HL-60 (cell line): ENCODE data around the gene MAGEL2.

Experiments used
- DNase-seq, 2 experiments: peaks; one replicate each; pipeline ENCODE4 v3.0.0-alpha.2; 2010 to 2020; ENCODE audit warnings: low read depth in 1 of 2, low spot score in 1 of 2
- H3K27ac ChIP-seq: fragments of 250-450 bp; sonication (Bioruptor Pico); replicated peaks from 2 replicates; pipeline ENCODE4 v1.5.1; 2020; ENCODE audit warnings: mild to moderate bottlenecking, moderate library complexity
- H3K27me3 ChIP-seq: fragments of 250-450 bp; sonication (Bioruptor Pico); 2 replicates; pipeline ENCODE4 v1.5.1; 2021; ENCODE audit warnings: mild to moderate bottlenecking, moderate library complexity; ENCODE audit not compliant: insufficient read depth, poor library complexity, severe bottlenecking
- H3K4me3 ChIP-seq: replicated peaks from 2 replicates; pipeline ENCODE4 v1.5.1; 2011; ENCODE audit warnings: mild to moderate bottlenecking, control low read depth, low read length; ENCODE audit not compliant: insufficient read depth
- GABPA ChIP-seq: IDR thresholded peaks from 2 replicates; pipeline ENCODE4 v1.6.1; 2012; ENCODE audit warnings: low read depth
- POLR2AphosphoS5 ChIP-seq: IDR thresholded peaks from 2 replicates; pipeline ENCODE4 v1.6.1; 2012; ENCODE audit warnings: low read depth
- SPI1 ChIP-seq: IDR thresholded peaks from 2 replicates; pipeline ENCODE4 v1.6.1; 2012; ENCODE audit warnings: low read depth, mild to moderate bottlenecking, borderline replicate concordance
- TF ChIP-seq, protein P1 (sequence below): IDR thresholded peaks from one replicate; pipeline ENCODE4 v1.5.1; 2011; ENCODE audit warnings: low read length, control low read depth, inconsistent platforms; ENCODE audit not compliant: insufficient read depth
- TF ChIP-seq, protein P2 (sequence below): IDR thresholded peaks from 2 replicates; pipeline ENCODE4 v1.6.1; 2012; ENCODE audit warnings: low read depth; ENCODE audit not compliant: insufficient replicate concordance

MAGEL2 gene

GRCh38 chr15:23644829-23645228 lies 2.8 kb downstream of the MAGEL2 start:
- Histone ChIP-seq H3K4me3 (no peak overlapping the region), H3K27ac (no peak overlapping the region), H3K27me3 (no peaks in the 10 kb centered on the region)
- TF ChIP-seq, protein P1, sequence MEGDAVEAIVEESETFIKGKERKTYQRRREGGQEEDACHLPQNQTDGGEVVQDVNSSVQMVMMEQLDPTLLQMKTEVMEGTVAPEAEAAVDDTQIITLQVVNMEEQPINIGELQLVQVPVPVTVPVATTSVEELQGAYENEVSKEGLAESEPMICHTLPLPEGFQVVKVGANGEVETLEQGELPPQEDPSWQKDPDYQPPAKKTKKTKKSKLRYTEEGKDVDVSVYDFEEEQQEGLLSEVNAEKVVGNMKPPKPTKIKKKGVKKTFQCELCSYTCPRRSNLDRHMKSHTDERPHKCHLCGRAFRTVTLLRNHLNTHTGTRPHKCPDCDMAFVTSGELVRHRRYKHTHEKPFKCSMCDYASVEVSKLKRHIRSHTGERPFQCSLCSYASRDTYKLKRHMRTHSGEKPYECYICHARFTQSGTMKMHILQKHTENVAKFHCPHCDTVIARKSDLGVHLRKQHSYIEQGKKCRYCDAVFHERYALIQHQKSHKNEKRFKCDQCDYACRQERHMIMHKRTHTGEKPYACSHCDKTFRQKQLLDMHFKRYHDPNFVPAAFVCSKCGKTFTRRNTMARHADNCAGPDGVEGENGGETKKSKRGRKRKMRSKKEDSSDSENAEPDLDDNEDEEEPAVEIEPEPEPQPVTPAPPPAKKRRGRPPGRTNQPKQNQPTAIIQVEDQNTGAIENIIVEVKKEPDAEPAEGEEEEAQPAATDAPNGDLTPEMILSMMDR, result no peak
- TF ChIP-seq GABPA (no peak), SPI1 (no peak), POLR2AphosphoS5 (no peak)
- TF ChIP-seq, protein P2, sequence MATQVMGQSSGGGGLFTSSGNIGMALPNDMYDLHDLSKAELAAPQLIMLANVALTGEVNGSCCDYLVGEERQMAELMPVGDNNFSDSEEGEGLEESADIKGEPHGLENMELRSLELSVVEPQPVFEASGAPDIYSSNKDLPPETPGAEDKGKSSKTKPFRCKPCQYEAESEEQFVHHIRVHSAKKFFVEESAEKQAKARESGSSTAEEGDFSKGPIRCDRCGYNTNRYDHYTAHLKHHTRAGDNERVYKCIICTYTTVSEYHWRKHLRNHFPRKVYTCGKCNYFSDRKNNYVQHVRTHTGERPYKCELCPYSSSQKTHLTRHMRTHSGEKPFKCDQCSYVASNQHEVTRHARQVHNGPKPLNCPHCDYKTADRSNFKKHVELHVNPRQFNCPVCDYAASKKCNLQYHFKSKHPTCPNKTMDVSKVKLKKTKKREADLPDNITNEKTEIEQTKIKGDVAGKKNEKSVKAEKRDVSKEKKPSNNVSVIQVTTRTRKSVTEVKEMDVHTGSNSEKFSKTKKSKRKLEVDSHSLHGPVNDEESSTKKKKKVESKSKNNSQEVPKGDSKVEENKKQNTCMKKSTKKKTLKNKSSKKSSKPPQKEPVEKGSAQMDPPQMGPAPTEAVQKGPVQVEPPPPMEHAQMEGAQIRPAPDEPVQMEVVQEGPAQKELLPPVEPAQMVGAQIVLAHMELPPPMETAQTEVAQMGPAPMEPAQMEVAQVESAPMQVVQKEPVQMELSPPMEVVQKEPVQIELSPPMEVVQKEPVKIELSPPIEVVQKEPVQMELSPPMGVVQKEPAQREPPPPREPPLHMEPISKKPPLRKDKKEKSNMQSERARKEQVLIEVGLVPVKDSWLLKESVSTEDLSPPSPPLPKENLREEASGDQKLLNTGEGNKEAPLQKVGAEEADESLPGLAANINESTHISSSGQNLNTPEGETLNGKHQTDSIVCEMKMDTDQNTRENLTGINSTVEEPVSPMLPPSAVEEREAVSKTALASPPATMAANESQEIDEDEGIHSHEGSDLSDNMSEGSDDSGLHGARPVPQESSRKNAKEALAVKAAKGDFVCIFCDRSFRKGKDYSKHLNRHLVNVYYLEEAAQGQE, result no peak
- DNase-seq, result no peak

DNA sequence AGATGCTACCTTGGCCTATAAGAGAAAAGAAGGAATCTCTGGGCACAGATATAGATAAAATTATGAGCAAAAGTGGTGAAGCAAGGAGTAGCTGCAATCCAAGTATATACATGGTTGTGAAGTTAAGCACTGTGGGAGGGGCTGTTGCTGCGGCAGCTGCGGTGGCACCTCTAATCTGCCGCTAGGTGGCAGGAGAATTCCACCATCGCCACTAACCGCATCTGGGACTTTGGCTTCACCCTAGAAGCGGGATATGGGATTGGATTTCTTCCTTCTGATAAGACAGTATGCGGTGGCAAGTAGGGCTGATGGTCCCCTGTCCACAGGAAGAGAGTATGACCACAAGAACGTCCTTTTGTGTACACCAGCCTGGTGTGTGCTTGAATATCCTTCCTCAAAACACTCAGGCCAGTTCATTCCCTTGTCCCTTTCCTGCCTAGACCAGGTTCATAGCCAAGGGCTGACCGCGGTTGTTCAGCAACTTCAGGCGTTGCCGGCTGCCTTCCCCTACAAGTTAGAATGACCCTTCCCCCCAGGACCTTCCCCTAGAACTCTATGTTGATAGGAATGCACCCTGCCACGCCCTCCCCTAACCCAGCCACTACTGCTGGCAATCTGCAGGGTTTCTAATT lies 5.1 kb downstream of the MAGEL2 start:
- TF ChIP-seq GABPA (no peak), SPI1 (no peak), POLR2AphosphoS5 (no peak)
- TF ChIP-seq, protein P1, result peak; percentile 86
- TF ChIP-seq, protein P2, result no peak
- DNase-seq, result peak; percentile 8 to 55
- H3K4me3 ChIP-seq, result no peak overlapping the region

GRCh38 chr15:23634181-23634580 lies 13.5 kb downstream of the MAGEL2 start:
- TF ChIP-seq POLR2AphosphoS5, result no peak
- Histone ChIP-seq H3K4me3 (no peak overlapping the region), H3K27ac (no peak overlapping the region), H3K27me3 (no peaks in the 10 kb centered on the region)
- no peak for DNase-seq

More for the DNA sequence above, 5.1 kb downstream of the MAGEL2 start:
- Histone ChIP-seq H3K27me3 (no peaks in the 10 kb centered on the region), H3K27ac (no peak overlapping the region)

DNA sequence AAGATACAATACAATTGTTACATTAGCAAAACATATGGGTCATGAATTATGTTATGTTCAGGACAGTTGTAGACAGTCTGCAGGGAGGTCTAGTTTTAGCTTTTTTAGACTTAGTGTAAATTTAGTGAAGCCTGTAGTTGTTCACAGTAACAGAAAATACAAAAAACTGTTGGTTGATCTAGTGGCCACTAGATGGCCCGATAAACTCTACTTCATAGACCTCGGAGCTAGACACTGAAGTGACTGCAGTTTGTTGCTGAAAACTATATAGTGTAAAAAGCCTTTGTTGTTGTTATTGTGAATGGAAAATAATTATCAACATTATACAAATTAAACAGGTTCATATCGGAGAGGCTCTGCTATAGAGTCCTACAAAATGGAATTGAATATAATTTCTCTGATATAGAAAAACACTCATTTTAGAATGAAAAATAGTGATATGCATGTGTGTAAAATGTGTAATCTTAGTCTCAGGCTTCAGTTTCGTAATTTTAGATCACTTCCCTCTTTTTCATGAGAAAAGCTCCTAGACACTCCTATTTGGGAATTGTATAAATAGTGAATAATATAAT lies 18.3 kb downstream of the MAGEL2 start:
- H3K27ac ChIP-seq, result no peak overlapping the region
- H3K27me3 ChIP-seq, result no peaks in the 10 kb centered on the region
- TF ChIP-seq GABPA (no peak), POLR2AphosphoS5 (no peak), SPI1 (no peak)
- TF ChIP-seq, protein P2, result no peak
- TF ChIP-seq, protein P1, result peak; percentile 9
- DNase-seq, result no peak
- H3K4me3 ChIP-seq, result no peak overlapping the region
